SK-N-MC (cell line): ENCODE results near the gene CNTNAP4.

Experiments used
- DNase-seq: peaks from one replicate; pipeline ENCODE4 v3.0.0-alpha.2; 2011; ENCODE audit warnings: low read depth, low spot score
- H3K27ac ChIP-seq: fragments of 200-600 bp; sonication (generic); 2 replicates; pipeline ENCODE4 v1.5.1; 2016; ENCODE audit warnings: mixed run types
- H3K36me3 ChIP-seq: fragments of 200-600 bp; sonication (generic); 2 replicates; pipeline ENCODE4 v1.6.1; 2017; ENCODE audit warnings: antibody characterized with exemption, low read length, mixed read lengths; ENCODE audit not compliant: insufficient read depth
- H3K4me3 ChIP-seq: fragments of 200-600 bp; sonication (generic); 2 replicates; pipeline ENCODE4 v1.5.1; 2016
- H3K9ac ChIP-seq: fragments of 200-600 bp; sonication (generic); 2 replicates; pipeline ENCODE4 v1.8.0; 2017; ENCODE audit warnings: mixed run types, mixed read lengths; ENCODE audit not compliant: insufficient read length
- H3K9me3 ChIP-seq: fragments of 200-600 bp; sonication (generic); 2 replicates; pipeline ENCODE4 v1.6.1; 2017; ENCODE audit warnings: low read depth, mild to moderate bottlenecking, antibody characterized with exemption, low read length, moderate library complexity, mixed read lengths
- EZH2 ChIP-seq: fragments of 200-600 bp; sonication (generic); IDR thresholded peaks from one replicate; pipeline ENCODE4 v1.6.1; 2017; ENCODE audit warnings: antibody characterized with exemption
- FOXP2 ChIP-seq: optimal IDR thresholded peaks from 2 replicates; pipeline ENCODE3; 2011; ENCODE audit warnings: mild to moderate bottlenecking, moderate library complexity; ENCODE audit not compliant: insufficient read depth; ENCODE audit errors: extremely low read length, control extremely low read depth
- POLR2AphosphoS5 ChIP-seq: IDR thresholded peaks from 2 replicates; pipeline ENCODE4 v1.6.1; 2012; ENCODE audit warnings: mild to moderate bottlenecking, low read depth, low read length, borderline replicate concordance

Gene CNTNAP4

GRCh38 chr16:76373998-76374397 lies 96.8 kb downstream of the CNTNAP4 start:
- TF ChIP-seq POLR2AphosphoS5: no peak
- no peak for TF ChIP-seq FOXP2
- TF ChIP-seq EZH2: no peak
- H3K9ac ChIP-seq: no peak overlapping the region
- no peak for DNase-seq
- no peaks in the 10 kb centered on the region for H3K36me3 ChIP-seq
- H3K4me3 ChIP-seq: no peak overlapping the region
- H3K9me3 ChIP-seq: no peaks in the 10 kb centered on the region
- H3K27ac ChIP-seq: no peak overlapping the region

DNA sequence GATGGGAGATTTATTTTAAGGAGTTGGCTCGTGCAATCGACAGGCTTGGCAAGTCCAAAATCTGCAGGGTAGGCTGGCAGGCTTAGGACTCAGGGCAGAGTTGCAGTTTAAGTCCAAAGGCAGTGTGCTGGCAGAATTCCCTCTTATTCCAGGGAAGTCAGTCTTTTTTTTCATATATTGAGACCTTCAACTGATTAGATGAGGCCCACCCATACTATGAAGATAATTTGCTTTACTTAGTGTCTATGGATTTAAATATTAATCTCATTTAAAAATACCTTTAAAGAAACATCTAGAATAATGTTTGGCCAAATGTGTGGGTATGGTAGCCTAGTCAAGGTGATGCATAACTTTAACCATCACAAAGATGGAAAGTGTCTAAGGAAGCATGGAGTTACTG lies 99.8 kb downstream of the CNTNAP4 start:
- H3K9ac ChIP-seq: no peak overlapping the region
- no peaks in the 10 kb centered on the region for H3K36me3 ChIP-seq
- TF ChIP-seq POLR2AphosphoS5 (no peak), EZH2 (no peak), FOXP2 (no peak)
- no peaks in the 10 kb centered on the region for H3K9me3 ChIP-seq
- no peak overlapping the region for H3K27ac ChIP-seq
- no peak overlapping the region for H3K4me3 ChIP-seq
- DNase-seq: no peak

DNA sequence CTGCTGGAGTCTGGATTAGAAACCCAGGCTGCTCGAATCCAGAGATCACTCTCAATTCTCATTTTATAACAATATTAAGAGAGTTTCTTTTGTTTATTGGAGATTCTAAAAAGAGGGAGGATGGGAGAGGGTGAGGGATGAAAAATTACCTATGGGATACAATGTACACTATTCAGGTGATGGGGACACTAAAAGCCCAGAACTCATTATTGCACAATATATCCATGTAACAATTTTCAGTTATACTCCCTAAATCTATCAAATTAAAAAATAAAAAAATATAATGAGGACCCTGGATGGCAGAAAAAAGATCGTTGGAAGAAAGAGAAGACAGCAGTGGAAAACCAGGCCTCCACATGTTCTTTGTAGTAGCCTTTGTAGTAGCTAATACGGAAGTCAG lies 100.8 kb downstream of the CNTNAP4 start:
- no peaks in the 10 kb centered on the region for H3K9me3 ChIP-seq

DNA sequence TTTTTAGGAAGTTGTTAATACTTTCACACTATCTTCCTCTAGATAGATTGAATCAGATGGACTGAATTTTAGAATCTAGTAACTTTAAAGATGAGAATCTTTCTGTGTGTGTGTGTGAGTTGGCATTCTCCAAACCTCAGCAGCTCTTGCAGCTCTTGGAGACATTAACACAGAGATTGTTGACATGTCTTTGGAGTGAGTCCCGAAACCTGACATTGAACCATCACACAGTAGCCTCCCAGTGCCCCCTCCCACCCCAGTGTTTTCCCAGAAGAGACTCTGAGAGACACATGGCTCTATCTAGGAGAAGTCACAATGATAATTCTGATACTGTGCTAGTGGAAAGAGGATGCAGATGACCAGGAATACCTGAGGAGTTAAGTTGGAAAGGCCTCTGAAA lies 103.9 kb downstream of the CNTNAP4 start:
- DNase-seq: no peak
- no peaks in the 10 kb centered on the region for H3K9me3 ChIP-seq
- no peak for TF ChIP-seq FOXP2
- H3K27ac ChIP-seq: no peak overlapping the region
- H3K9ac ChIP-seq: no peak overlapping the region
- no peaks in the 10 kb centered on the region for H3K36me3 ChIP-seq
- no peak overlapping the region for H3K4me3 ChIP-seq

More for the DNA sequence above, 100.8 kb downstream of the CNTNAP4 start:
- Histone ChIP-seq H3K9ac (no peak overlapping the region), H3K4me3 (no peak overlapping the region), H3K36me3 (no peaks in the 10 kb centered on the region), H3K27ac (no peak overlapping the region)
- DNase-seq: no peak
- TF ChIP-seq POLR2AphosphoS5: no peak
- no peak for TF ChIP-seq EZH2
- no peak for TF ChIP-seq FOXP2

GRCh38 chr16:76385601-76386230 lies 108.5 kb downstream of the CNTNAP4 start:
- no peak overlapping the region for H3K27ac ChIP-seq
- DNase-seq: no peak
- TF ChIP-seq POLR2AphosphoS5 (no peak), FOXP2 (no peak), EZH2 (no peak)
- H3K4me3 ChIP-seq: no peak overlapping the region
- H3K9ac ChIP-seq: no peak overlapping the region
- H3K9me3 ChIP-seq: no peaks in the 10 kb centered on the region
- no peaks in the 10 kb centered on the region for H3K36me3 ChIP-seq

DNA sequence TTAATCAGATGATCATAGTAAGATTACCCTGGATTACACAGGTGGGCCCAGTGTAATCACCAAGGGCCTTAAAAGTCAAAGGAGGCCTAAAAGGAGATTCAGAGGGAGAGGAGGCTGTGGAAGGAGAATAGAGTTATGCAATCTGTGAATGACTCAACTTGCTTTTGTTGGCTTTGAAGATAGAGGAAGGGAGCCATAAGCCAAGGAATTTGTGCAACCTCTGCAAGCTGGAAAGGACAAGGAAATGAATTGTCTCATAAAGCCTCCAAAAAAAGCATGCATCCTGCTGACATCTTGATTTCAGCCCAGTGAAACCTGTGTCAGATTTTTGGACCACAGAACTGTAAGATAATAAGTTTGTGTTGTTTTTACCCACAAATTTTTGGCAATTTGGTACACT lies 109.6 kb downstream of the CNTNAP4 start:
- TF ChIP-seq FOXP2 (no peak), POLR2AphosphoS5 (no peak)

GRCh38 chr16:76387994-76388393 lies 110.8 kb downstream of the CNTNAP4 start:
- H3K9ac ChIP-seq: no peak overlapping the region
- TF ChIP-seq FOXP2: no peak
- no peak for TF ChIP-seq POLR2AphosphoS5
- no peak for TF ChIP-seq EZH2
- no peak overlapping the region for H3K27ac ChIP-seq
- H3K4me3 ChIP-seq: no peak overlapping the region
- no peak for DNase-seq
- no peaks in the 10 kb centered on the region for H3K9me3 ChIP-seq
- H3K36me3 ChIP-seq: no peaks in the 10 kb centered on the region

More for the DNA sequence above, 109.6 kb downstream of the CNTNAP4 start:
- no peak overlapping the region for H3K27ac ChIP-seq
- no peak for DNase-seq
- H3K36me3 ChIP-seq: no peaks in the 10 kb centered on the region
- H3K9me3 ChIP-seq: no peaks in the 10 kb centered on the region
- no peak overlapping the region for H3K4me3 ChIP-seq
- H3K9ac ChIP-seq: no peak overlapping the region

- DNase-seq: no peak
Measured at GRCh38 chr16:76389126-76389525, 111.9 kb downstream of the CNTNAP4 start.

GRCh38 chr16:76390476-76390875 lies 113.3 kb downstream of the CNTNAP4 start:
- no peak for TF ChIP-seq EZH2
- no peak for TF ChIP-seq FOXP2
- no peak for TF ChIP-seq POLR2AphosphoS5
- Histone ChIP-seq H3K9me3 (no peaks in the 10 kb centered on the region), H3K4me3 (no peak overlapping the region), H3K27ac (no peak overlapping the region), H3K36me3 (no peaks in the 10 kb centered on the region), H3K9ac (no peak overlapping the region)
- DNase-seq: no peak

More at GRCh38 chr16:76389126-76389525, 111.9 kb downstream of the CNTNAP4 start:
- H3K9me3 ChIP-seq: no peaks in the 10 kb centered on the region
- TF ChIP-seq POLR2AphosphoS5: no peak
- no peak for TF ChIP-seq EZH2
- no peak for TF ChIP-seq FOXP2
- no peaks in the 10 kb centered on the region for H3K36me3 ChIP-seq
- no peak overlapping the region for H3K9ac ChIP-seq
- H3K4me3 ChIP-seq: no peak overlapping the region
- H3K27ac ChIP-seq: no peak overlapping the region
